HEK293T (cell line): ENCODE measurements around the gene TMEM161B.

Experiments
- BHLHE40 ChIP-seq: fragments of 450-650 bp; IDR thresholded peaks from 2 replicates; pipeline ENCODE4 v1.6.1; 2016; ENCODE audit warnings: mild to moderate bottlenecking, moderate library complexity, borderline replicate concordance
- ELF4 ChIP-seq: fragments of 450-650 bp; IDR thresholded peaks from 2 replicates; pipeline ENCODE4 v1.6.1; 2017; ENCODE audit warnings: antibody characterized with exemption
- FOXA1 ChIP-seq: fragments of 450-650 bp; IDR thresholded peaks from 2 replicates; pipeline ENCODE4 v1.6.1; 2016; ENCODE audit warnings: mild to moderate bottlenecking
- FOXM1 ChIP-seq: fragments of 450-650 bp; IDR thresholded peaks from 2 replicates; pipeline ENCODE4 v1.6.1; 2017; ENCODE audit warnings: mild to moderate bottlenecking, borderline replicate concordance
- HDGF ChIP-seq: fragments of 450-650 bp; IDR thresholded peaks from 2 replicates; pipeline ENCODE4 v1.6.1; 2017; ENCODE audit warnings: antibody characterized with exemption, borderline replicate concordance

DNA sequence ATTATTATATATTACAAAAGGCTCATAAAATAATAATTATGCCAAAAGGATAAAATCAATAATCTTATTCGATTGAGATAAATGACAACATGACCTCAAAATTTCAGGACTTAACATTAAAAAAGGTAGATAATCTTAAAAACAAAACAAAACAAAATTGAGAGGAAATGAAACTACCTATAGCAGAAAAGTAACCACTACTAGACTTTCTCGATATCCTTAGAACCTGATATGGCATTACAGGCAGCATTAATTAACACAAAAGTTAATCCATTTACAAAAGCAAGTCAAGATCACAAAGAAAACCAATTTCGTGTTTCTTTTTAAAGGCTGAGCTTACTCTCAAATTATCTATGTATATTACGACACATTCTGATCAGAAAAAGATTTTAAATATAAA, 29.9 kb downstream of the TMEM161B start:
- TF ChIP-seq FOXA1 (no peak), BHLHE40 (no peak), ELF4 (no peak), FOXM1 (no peak), HDGF (no peak)
